Adrenal gland (tissue), 5 donors: Measurements from ENCODE around the gene REPS2.

Experiments used
- CTCF ChIP-seq, 6 experiments: fragments of 450-650 bp in 4 of 6; fragments of 200-600 bp in 2 of 6; sonication (generic) in 1 of 6; IDR thresholded peaks; 1 replicate in 5 of 6; 2 replicates in 1 of 6; pipeline versions ENCODE4 v1.5.1 to v1.8.0; 2016 to 2021; ENCODE audit warnings: antibody characterized with exemption in 6 of 6, mild to moderate bottlenecking in 2 of 6, moderate library complexity in 1 of 6
- POLR2A ChIP-seq, 2 donors: fragments of 450-650 bp; IDR thresholded peaks; one replicate each; pipeline ENCODE4 v1.6.1; 2017; ENCODE audit warnings: antibody characterized with exemption in 2 of 2, mild to moderate bottlenecking in 2 of 2, moderate library complexity in 1 of 2
- donor health status: DM: no; HTN: no; CAD: no.

DNA sequence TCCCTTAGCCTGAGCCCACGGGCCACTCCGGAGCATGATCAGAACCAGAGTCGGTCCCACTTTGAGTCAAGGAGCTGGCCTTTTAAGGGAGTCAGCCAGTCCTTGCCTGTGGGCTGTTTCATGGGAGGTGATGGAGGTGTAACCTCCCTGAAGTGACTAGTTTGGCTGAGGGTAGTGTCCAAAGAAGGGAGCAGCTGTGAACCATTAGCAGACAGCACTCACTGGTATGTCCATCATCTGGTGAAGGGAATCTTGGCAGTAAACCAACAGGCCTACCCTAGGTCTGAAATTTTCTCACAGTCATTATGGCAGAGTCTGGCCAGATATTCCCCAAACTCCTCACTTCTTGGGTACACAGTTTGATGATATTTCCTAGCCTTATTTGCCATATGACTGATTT is 12.3 kb upstream of the REPS2 start:
- TF ChIP-seq CTCF (IDR thresholded peaks at IDR 0.05) (no peak), POLR2A (IDR thresholded peaks at IDR 0.05) (no peak)
